Stimulated activated CD4-positive, alpha-beta T cell treated with anti-CD3 and anti-CD28 coated beads, Interleukin-15, amount 100 ng/mL, for 1 hour (primary cell): ENCODE measurements around the gene CIDEB.

Source experiments
- DNase-seq, 2 donors: peaks; one replicate each; pipeline ENCODE4 v3.0.0-alpha.2; 2020; ENCODE audit warnings: low read depth in 1 of 2, low spot score in 1 of 2

The CIDEB gene

DNA sequence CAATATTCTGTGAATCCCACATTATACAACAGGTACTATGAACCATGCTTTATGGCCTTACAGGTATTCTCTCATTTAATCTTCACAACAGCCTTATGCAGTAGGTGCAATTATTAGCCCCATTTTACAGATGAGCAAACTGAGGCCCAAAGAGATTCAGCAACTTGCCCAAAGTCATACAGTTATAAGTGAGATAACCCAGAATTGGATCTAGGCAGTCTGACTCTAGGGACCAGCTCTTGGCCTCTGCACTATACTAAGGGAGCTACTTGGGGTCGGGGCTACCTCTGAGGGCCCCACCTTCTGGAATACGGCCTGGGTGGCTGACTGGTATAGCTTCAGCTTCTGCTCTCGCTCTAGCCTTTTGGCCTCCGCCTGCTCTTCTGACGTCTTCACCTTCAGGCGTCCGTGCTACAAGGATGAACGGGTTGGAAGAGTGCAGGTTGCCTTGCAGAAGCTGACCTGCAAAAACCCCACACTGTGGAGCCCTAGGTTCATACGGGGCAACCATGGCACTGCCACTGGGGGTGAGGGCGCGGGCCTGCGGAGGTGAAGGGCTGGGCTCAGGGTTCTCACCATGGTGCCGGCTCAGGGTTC is 37.1 kb downstream of the CIDEB start:
- no peak for DNase-seq

DNA sequence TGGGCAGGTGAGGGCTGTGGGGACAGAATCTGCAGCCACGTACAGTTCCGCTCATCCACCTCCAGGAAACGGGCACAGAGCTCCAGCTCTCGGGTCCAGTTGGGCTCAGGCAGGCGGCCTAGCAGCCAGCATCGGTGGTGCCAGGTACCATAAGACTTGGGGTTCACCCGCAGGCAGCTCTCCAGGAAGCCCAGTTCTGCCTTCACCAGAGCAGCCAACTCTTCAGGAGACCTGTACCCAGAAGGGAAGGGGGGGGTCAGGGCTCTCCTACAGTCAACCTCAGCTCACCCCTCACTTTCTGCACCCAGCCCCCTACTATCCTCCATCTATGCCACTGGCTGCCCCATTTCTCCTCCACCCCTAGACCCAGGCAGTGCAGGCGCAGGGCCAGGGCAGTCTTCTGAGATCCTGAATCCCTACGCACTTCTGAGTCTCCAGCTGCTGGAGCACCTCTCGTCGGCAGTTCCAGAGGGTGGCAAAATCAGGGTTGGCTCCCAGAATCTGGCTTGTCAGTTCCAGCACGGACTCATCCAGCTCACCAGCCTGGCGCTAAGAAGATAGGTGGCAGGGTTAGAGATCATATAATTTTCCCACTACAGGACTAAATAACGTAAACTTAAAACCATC is 37.8 kb downstream of the CIDEB start:
- no peak for DNase-seq

DNA sequence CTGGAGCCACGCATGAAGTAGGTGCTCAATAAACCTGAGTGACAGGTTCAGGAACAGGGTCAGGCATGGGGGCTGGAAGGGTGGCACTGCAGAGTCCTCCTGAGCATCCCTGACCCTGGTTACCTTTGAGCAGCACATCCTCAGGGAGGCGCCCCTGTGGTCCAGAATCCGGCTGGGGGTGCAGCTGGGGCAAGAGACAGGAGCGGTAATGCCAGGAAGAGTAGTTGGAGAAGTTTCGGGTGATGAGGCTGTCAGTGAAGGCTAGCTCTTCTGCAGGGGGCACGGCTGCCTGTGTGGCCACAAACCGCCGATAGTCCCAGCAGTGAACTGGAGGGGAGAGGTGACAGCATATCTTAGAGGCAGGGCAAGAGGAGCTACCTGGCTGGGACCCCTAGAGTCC is 38.4 kb downstream of the CIDEB start:
- no peak for DNase-seq

DNA sequence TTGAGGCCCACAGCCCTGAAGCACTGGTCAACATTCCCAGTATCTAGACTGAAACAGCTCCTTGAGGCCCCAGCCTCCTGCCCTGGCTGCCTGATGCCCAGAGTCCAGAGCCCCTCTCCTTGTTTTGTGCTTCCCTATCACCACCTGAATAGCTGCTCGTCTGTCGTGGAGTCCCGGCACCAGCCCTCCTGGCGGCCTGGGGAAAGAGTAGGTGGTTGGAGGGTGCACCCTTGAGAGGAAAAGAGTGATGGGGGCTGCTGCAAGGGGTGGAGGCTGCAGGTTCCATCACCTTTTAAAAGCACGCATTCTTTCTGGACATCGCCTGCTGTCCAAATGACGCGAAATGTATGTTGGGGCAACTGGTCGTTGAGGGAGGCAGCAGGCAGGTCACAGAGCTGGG is 39.6 kb downstream of the CIDEB start:
- DNase-seq: no peak

DNA sequence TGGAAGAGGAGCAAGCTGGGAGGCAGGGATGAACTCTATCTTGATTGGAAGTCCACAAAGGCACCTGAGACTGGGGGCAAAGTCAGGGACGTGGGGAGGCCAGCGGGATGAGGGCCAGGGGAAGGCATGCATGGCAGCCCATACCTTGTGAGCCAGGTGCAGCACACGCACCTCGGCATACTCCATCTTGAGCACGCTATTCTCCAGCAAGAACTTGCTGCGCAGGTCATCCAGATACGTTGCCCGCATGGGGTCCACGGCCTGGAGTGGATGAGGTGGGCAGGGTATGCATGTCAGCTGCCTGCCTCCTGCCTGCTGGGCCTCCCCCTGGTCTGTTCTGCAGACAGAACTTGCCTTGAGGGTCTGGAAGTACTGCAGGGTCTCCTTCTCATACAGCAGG is 40.3 kb downstream of the CIDEB start:
- DNase-seq: no peak

DNA sequence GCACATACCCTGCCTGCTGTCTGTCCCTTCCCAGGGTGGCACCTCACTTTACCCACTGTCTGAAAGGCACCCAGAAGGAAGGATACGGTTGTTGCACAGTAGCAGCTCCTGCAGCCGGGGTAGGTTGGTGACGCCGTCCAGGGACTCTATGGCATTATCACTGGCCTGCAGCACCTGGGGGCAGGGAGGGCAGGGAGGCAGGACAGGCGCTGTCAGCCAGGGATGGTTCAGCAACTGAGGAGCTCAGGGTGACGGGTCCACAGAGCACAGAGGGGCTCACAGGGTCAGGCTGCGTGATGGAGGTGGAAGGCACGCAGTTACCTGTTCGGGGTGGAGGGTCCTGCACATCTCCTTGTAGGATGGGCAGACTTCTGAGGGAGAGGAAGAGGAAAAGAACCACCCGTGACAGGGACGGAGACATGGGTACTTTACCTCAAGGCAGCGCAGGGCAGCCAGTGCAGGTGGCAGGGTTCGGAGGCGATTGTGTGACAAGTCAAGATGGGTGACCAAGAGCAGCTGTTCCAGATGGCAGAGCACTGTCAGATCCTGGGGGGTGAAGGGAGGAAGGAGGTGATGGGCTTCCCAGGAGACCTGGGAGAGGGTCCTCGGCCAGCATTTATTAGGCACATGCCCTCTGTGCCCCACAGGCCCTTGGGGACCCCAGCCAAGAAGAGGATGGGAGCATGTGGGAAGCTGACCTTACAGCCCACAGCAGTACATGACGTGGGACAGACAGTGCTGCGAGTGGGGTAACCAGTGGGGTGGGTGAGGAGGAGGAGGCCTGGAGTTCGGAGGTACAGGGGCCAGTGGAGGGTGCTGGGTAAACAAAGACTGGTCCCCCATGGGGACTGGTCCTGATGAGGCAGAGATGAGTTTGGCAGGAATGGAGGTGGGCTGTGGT is 41.2 kb downstream of the CIDEB start:
- DNase-seq: no peak

DNA sequence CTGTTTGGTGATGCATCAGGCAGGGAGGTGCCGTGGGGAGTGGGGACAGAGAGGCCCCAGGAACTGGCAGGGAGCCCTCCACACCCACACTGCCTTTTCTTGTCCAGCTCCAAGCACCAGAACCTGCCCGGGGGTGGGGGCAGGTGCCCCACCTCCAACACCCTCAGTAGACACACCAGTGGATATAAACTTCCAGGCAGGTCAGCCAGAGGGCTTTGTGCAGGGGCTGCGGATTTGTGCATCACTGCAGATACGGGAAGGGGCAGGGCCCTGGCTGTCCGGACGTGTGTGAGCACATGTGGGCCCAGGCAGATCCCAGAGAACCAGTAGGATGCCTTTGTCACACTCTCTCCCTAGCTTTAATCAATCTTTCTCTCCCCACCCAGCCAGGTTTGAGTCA is 43.5 kb downstream of the CIDEB start:
- no peak for DNase-seq

DNA sequence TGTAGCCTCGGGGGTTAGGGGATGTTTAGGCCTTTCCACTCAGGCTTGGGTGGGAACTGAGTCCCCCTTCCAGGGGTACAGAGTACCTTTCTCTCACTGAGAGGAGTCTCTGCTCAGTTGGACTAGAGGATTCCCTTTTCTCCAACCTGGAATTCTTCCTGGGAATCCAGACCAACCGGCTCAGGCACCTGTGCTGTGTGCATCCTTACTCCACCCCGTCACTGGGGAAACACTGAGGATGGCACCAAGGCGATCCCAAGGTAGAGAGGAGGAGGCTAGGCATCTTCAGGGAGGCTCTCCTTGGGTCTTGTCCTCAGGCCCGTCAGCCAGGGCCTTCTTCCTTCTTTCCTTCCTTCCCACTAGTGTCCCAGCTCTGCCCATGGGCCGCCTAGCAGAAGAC is 43.9 kb downstream of the CIDEB start:
- DNase-seq: no peak

DNA sequence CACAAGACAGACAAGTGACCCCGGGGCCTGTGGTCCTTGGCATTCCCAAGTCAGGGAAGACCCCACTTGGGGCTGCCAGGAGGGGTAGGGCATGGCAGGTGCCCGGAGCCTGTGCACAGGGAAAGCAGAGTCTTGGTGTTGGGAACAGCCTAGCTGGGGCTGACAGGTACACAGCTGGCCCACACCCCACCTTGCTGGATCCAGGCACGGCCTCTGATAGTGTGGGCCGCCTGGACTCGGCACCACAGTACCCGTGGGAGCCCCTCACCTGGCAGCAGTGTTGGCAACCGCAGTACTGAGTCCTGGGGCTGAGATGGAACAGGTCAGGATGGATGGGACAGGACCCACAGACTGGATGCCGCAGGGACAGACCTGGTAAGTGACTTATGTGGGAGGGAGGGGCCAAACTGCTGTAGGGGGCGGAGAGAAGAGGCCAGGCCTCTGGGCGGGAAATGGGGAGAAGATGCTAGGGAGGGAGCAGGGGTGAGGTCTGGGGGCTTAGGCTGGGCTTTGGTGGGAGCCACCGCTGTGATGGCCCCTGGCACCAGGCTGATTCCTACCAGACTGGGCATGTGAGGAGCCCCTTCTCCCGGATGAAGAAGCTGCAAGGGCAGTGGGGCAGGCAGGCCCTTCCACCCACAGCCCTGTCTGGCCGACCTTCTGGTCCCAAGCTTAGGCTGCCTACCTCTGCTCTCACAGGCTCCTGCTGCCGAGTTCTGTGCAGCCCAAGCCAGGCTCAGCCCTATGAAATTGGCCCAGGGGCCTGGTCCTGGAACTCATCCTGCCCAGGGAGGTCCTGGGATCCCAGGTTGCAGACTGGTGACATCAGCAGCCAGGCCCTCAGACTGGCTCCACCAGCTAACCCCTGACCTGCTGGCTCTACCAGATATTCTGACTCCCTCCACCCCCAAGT is 44.7 kb downstream of the CIDEB start, which contains the start of gene TGM1:
Gene TGM1, minus strand, starts transcription at position 357 of the 913 bp plus-strand sequence. CDS start 825 bp downstream, outside the sequence.
- DNase-seq: no peak

DNA sequence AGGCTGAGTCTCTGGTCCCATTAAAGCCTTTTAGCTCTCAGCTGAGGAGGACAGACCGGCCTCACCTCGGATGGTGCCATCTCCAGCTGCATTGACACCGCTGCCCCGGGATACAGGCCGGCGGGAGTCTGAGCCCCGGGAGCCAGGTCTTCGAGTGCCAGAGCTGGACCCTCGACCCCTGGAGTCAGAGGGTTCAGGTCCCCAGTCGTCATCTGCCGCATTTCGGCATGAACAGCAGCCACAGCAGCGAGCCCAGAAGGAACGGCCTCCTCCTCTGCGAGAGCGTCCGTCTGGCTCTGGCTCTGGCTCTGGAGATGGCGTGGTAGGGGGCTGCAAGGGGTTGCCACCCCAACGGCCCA is 45.8 kb downstream of the CIDEB start:
- no peak for DNase-seq

DNA sequence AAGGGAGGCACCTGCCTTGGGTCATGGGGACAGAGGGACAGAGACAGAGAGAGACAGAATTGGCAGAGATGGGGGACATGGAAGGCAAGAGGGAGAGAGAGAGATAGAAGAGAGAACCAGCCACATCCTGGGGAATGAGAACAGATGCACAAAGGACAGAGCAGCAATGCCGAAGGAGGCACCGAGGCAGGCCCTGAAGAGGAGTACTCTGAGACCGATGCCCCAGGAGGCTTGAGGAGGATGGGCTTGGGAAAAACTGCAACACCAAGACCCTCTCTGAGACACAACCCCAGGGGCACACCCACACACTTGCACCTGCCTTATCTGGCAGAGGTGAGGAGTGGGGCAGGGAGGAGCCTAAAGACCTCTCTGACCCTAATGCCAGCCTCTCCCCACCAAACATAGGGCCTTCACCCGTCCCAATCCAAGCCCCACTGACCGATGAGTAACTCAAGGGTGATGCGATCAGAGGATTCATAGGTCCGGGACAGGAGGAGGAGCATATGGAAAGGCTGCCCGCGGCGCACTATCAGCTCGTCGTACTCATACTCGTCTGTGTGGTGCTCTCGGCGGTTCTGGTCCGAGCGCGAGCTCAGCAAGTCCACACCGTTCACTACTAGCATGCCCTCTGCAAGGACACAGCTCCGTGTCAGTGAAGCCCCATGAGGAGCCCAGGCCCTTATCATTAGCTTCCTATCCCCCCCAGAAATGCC is 46.4 kb downstream of the CIDEB start:
- no peak for DNase-seq

DNA sequence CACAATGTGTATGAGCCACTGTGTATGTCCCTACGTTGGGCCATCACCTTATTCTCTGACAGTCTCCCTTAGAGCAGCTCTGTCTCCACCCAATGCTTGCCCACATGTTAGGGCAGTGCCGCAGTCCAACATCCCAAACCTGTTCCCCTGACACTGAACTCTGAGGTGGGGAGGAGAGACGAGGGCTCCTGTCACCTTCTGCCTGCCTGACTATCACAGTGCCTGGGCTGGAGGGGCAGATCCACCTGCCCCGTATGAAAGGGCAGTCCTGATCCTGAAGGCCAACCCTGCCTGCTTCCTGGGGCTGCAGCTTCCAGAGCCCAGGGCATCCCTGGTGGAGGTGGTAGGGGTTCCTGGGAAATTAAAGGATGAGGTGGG is 47.0 kb downstream of the CIDEB start:
- DNase-seq: no peak

DNA sequence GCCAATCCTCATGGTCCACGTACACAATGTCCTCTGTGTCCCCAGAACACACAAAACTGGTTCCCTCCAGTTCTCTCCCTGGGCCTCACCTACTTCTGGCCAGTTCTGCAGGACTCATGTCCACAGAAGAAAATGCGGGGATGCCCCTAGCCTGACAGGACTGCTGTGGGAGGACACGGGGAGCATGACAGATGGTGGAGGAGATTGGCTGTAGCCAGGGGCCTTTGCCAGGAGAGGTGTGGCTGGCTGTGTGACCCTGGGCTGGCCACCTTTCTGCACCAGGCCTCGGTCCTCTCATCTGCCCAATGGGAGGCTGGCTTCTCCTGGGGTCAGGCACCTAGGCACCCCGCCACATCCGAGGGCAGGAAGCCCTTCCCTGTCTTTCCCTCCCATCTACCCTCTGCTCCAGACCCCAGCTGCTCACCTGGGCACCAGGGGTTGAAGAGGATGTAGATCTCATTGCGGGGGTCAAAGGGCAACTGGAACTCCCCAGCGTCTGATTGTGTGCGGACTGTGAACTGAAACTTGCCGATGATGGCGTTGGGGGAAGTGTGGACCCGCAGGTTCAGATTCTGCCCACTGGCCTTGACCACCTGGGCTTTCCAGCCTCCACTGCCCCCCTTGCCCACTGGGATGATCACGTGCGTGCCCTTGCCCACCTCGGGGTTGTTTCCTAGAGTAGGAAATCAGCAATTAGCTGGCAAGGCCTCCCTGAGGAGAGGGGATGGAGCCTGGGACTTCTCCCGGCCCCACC is 47.6 kb downstream of the CIDEB start:
- DNase-seq: no peak

DNA sequence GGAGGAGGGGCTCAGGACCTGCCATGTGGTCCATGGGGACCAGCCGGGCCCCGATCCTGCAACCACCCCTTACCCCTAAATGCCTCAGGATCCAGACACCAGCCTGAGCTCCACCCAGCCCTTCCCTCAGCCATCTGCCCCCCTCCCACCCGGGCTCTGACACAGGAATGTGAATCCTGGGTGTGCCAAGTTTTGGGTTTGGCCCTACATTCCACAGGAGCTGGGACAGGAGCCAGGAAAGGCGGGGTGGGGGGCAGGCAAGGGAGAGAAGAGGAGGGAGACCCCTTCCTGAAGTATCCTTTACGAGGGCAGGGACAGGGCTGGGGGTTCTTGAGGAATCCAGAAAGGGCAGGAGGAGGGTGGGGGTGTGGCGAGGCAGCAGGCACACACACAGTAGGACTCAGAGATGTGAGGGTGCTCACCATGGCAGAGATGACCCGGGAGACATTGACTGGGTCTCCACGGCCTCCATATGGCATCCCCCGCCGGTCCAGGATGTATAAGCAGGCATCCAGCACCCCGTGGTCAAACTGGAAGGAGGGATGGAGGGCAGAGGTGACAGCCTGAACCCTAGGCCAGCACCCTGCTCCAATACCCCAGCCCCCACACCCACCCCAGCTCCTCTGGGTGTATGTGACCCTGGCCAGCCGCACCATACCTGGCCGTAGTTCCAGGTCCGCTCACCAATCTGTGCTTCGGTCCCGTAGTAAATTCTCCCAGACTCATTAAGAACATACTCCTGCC is 48.3 kb downstream of the CIDEB start:
- no peak for DNase-seq

DNA sequence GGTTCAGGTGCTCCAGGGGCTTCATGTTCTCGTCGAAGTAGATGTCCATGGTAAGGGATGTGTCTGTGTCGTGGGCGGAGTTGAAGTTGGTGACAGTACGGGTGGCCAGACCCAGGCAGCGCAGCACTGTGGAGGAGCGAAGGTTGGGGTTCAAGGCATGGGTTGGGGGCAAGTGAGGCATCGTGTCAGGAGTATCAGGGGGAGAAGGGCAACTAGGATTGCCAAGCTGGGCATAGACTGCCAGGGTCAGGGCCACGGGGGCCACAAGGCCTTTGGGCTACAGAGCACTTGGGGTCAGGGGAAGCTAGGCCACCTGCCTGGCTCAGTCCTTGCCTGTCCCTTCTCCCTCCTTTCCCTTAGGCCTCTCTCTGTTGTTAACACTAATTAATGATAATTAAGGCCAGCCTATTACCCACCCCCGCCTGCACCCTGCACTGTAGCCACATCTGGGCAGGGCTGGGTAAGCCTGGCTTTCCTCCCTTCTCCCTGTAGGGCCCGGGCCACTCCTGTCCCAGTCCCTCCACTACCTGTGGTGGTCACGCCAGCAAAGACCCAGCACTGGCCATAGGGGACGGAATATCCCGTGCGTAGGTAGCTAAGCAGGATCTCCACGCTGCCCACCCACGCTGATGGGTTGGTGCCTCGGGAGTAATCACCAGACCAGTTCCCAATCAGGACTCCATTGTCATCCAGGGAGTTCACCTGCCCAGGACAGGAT is 49.1 kb downstream of the CIDEB start:
- DNase-seq: no peak

DNA sequence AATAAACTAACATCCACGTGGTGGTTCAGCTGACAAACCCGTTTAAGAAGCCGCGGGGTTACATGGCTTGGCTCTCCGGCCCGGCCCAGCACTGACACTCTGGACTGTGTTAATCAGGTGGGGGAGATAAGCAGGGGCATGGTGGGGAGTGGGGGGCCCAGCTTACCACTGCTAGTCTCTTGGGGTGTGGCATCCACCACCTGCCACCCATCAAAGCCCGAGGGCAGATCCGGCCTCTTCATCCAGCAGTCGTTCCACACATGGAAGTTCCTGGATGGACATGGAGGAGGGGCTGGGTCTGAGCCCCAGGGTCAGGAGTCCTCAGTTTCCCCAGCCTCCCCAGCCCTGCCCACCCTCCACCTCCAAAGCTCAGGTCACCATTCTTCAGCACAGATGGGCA is 49.7 kb downstream of the CIDEB start:
- no peak for DNase-seq

DNA sequence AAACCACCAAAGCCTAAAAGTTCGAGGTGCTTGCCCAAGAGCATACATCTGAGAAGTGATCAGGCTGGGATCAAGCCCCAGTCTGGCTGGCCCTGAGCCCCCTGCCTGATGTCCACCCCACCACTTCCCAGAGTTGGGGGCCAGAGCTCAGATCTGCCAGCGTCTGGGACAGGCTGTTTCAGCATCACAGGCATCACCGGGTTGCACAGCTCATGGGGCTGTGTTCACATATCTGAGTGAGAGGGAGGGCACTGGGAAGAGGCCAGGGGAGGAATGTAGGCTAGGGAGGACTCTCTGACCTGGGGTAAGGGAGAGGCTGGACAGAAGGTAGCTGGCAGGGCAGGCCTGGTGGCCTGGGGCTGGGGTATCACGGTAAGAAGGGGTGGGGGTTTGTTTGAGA is 50.8 kb downstream of the CIDEB start:
- no peak for DNase-seq

DNA sequence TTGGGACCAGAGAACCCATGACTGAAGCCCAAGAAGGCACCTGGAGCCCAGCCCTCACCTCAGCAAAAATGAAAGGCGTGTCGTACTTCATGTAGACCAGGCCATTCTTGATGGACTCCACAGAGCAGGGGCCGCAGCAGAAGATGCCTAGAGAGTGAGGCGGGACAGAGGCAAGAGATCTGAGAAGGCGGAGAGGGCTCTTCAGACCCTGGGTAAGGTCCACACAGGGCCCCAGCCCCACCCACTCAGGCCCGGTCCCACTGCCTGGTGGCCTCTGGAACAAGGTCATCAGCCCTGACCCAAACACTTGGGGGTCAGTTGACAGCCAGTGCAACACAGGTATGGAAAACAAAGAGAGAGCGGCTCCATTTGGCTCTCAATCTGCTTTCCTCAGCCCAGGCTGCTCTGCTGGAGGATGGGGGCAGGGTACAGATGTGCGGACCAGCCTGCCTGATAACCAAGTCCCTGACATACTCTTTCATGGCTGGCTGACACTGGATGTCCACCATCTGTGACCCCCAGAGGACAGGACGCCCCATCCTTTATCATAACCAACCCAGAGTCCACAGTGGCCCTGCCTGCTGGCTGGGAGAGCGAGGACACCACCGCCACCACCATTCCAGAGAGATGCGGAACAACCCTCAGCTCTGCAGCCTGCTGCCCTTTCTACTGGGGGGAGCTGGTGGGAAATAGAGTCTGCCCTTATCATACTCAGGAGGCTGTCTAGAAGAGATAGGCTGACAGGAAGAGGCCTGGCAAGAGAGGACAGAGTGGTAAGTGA is 51.7 kb downstream of the CIDEB start:
- DNase-seq: no peak
